Nasal cavity respiratory epithelium epithelial cell of viscerocranial mucosa (primary cell): ENCODE data around the gene XBP1. TPM values are rescaled to one million over a fixed set of nuclear protein-coding genes. Genes with fewer than 3 reads are reported as not detected.

Source experiments
- total RNA-seq: library from RNA; depleted of rRNA; stranded (reverse); fragments of >200 nt; gene quantifications from 2 replicates; pipeline ENCODE4 v1.2.3, GENCODE V29; 2014

XBP1 gene
- 330 and 361 TPM in 2 replicates for total RNA-seq

GRCh38 chr22:28800308-28801041, at the start of gene XBP1:
Gene XBP1, minus strand, starts transcription at chr22:28800569.

GRCh38 chr22:28772633-28773460, 27.5 kb downstream of the XBP1 start, which contains the start of gene CCDC117:
Gene CCDC117, plus strand, starts transcription at chr22:28772695. Its CDS starts 155 bp downstream, at chr22:28772850.

Other genes with a start within 250 kb of the XBP1 start
- 3.1 and 9.8 TPM in 2 replicates for gene TTC28, start 120.7 kb downstream of the XBP1 start, total RNA-seq
- gene CHEK2, start 58.7 kb downstream of the XBP1 start, total RNA-seq: 6.2 and 9.5 TPM in 2 replicates
- 10.5 and 24.6 TPM in 2 replicates for gene HSCB, start 58.5 kb downstream of the XBP1 start, total RNA-seq
- 11.6 and 14.5 TPM in 2 replicates for gene CCDC117, start 27.9 kb downstream of the XBP1 start, total RNA-seq
- 5.5 and 8.1 TPM in 2 replicates for gene ZNRF3, start 83.0 kb upstream of the XBP1 start, total RNA-seq